Epidermal melanocyte (primary cell): ENCODE results near the gene PPARA.

Source experiments
- DNase-seq: peaks from one replicate; pipeline ENCODE4 v3.0.0; 2011; ENCODE audit warnings: low spot score; ENCODE audit not compliant: insufficient read length

The PPARA gene

GRCh38 chr22:46113910-46114517 lies 36.3 kb upstream of the PPARA start:
- DNase-seq: no peak

GRCh38 chr22:46114518-46115387 lies 35.6 kb upstream of the PPARA start:
- no peak for DNase-seq

- no peak for DNase-seq
Measured at GRCh38 chr22:46115388-46115678, 35.0 kb upstream of the PPARA start.

- no peak for DNase-seq
Measured at GRCh38 chr22:46115755-46116490, 34.4 kb upstream of the PPARA start.

GRCh38 chr22:46116491-46116958 lies 33.8 kb upstream of the PPARA start:
- DNase-seq: peak; percentile 97

- no peak for DNase-seq
Measured at GRCh38 chr22:46117206-46118199, 32.8 kb upstream of the PPARA start.

- no peak for DNase-seq
Measured at GRCh38 chr22:46119093-46119728, 31.1 kb upstream of the PPARA start.

GRCh38 chr22:46119729-46120419 lies 30.5 kb upstream of the PPARA start:
- DNase-seq: no peak

DNA sequence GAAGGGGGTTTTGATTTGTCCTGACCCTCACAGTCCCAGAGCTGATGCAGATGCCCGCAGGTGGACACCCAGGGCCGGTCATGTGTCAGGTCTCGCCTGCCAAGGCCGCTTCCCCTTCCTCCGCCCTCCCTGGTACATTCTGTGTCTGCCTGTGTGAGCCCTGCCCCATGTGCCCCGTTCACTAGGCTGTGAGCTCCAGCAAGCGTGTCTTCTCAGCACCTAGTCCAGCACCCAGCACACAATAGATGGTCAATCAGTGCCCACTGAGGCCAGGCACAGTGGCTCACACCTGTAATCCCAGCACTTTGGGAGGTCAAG lies 29.9 kb upstream of the PPARA start:
- no peak for DNase-seq

GRCh38 chr22:46121079-46121478 lies 29.2 kb upstream of the PPARA start:
- DNase-seq: no peak

DNA sequence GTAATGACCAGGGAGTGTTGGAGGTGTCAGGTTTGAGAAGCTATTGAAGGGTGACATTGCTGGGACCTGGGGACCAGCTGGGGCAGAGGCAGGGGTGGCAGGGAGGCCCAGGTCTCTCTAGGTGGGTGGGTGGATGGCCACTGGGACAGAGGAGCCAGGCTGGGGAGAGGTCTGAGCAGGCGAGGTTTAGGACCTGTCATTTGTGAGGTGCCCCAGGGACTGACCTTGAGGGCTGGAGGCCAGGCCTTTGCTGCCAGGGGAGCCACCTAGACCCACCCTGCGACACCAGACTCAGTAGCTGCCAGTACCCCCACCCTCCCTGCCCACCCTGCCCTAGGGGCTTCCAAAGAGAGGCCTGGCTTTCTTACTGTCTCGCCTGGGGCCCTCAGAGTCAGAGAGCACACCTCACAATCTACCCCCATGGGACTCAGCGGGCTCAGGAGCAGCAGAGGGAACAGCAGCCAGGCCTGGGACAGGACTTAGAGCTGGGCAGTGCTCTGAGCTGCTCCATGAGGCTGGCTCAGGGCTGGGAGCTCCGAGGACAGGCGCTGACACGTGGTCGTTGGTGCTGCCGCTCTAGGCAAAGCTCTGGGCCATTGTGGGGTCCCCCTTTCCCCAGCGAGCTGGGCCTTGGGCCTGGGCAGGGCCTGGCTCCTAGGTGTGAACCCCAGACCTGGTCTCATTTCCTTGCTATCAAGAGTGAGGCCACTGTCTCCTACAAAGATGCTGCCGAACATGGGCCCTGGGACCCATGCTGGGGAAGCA lies 28.6 kb upstream of the PPARA start:
- DNase-seq: no peak

DNA sequence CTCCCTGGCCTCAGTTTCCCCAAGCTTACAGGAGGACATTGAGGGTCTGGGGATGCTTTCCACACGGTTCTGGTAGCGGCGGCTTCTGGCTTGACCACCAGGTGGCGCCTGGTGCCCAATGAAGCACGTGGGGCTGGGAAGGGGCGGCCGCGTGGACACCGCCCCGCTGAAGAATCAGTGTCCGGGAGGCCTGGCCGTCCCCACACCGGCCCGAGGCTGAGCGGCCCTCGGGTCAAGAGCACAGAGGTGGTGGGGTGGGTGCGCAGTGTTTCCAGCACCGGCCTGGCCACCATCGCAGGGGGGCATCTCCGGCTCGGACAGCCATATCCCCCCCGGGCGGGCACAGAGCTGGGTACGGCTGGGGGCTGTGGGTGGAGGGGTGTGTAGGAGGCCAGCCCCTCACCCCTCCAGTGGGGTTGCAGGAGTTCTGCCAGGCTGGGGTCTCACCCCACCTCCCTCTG lies 27.8 kb upstream of the PPARA start:
- DNase-seq: peak; percentile 88

- no peak for DNase-seq
Measured at GRCh38 chr22:46122980-46123693, 27.2 kb upstream of the PPARA start.

GRCh38 chr22:46123694-46124382 lies 26.5 kb upstream of the PPARA start:
- DNase-seq: no peak

DNA sequence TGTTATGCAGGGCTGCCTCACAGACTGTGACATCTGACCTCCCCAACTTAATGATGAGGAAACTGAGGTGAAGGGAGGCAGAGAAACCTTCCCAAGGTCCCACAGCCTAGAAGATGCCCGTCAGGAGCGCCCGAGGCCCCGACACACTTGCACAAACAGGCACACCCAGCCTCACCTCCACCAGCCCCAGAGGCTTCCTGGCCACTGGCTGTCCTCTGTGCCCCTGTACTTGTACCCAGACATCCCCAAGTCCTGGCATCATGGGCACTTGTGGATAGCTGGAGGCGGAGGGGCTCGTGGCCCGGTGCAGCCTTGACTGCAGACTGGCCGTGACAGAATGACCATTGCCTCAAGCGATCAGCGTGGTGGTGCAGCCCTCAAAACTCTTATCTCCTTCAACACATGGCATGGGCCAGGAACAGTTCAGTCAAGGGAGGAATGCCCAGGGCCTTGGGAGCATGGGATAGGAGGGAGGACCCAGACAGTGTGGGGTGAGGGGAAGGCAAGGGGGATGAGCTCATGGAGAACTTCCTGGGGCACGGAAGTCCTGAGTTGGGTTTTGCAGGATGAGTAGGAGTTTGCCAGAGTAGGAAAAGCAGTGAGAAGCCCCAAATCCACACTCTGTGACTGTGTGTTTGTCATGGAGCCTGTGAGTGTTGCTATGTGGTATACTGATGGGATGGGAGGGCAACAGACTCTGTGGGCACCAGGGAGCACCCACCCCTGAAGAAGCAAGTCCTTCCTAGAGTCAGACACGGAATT lies 25.8 kb upstream of the PPARA start:
- DNase-seq: no peak

- DNase-seq: no peak
Measured at GRCh38 chr22:46125311-46125710, 25.0 kb upstream of the PPARA start.
